Measurements from ENCODE around the gene IL17A.

The IL17A gene

DNA sequence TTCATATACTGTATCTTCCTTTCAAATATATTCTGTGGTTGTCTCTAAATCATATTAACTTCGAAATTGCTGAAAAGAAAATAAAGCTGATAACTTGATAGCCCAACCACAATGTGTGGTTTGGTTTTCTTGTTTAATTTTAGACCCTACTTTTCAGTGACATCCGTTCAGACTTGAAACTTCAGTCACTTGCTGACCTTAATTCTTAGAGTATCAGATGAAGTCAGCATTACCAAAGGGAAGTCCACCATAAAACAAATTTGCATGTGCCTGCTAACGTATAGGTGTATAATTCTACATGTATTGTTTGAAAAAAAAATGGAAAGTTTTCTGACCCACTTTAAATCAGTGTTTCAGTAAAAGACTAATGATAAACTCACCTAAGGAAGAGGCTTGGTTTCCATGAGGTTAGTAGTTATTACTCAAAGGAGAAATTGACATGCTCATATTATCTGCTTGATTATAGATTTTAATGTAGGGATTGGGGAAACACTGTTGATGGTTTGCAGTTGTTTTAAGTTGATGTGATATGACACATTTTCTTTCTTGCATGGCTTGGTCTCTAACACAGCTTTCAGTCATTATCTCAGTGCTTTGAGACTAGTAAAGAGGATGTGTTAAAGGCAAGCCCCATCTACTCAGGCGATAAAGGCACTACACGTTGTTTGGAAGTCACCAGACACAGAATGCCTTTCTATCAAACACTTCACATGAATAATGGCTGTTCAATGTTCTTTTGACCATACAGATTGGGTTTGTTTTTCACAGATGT, 5.2 kb upstream of the IL17A start:
- in situ Hi-C loops (cut with HindIII; ENCODE audit: low sequenced_read_pairs) = no loop called here
- TF ChIP-seq, protein P1, sequence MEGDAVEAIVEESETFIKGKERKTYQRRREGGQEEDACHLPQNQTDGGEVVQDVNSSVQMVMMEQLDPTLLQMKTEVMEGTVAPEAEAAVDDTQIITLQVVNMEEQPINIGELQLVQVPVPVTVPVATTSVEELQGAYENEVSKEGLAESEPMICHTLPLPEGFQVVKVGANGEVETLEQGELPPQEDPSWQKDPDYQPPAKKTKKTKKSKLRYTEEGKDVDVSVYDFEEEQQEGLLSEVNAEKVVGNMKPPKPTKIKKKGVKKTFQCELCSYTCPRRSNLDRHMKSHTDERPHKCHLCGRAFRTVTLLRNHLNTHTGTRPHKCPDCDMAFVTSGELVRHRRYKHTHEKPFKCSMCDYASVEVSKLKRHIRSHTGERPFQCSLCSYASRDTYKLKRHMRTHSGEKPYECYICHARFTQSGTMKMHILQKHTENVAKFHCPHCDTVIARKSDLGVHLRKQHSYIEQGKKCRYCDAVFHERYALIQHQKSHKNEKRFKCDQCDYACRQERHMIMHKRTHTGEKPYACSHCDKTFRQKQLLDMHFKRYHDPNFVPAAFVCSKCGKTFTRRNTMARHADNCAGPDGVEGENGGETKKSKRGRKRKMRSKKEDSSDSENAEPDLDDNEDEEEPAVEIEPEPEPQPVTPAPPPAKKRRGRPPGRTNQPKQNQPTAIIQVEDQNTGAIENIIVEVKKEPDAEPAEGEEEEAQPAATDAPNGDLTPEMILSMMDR (IDR thresholded peaks at IDR 0.05; ENCODE audit: low read depth, low read length) = no peak

DNA sequence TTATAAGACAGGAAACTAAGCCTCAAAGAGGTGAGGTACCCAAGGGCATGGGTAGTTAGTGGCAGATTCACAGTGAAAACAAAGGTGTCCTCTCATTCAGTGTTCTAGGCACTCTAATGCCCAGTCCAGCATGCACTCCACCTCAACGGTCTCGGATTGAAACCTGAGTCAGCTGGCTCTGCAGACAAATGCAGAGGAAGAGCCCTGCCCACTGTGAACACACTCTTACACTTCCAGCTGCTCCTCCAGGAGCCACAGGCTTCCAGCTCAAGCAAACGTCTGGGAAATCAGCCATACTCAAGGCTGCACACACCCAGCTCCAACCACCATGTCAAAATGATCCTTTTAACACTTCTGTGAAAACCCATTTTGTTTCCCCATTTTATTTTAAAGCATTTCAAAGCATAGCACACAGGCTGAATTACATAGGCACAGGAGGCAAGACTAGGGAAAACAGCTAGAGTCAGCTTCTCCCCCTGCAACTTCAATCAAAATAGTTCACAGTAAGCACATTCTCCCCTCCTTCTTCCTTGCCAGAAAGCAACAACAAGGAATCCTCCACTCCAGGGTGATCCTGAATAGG, 3.0 kb upstream of the IL17A start:
- no peak for DNase-seq (ENCODE audit: low read depth, low spot score)
- in situ Hi-C loops (cut with HindIII; ENCODE audit: low sequenced_read_pairs) = no loop called here
- TF ChIP-seq, protein P1 (IDR thresholded peaks at IDR 0.05; ENCODE audit: low read depth, low read length) = no peak
- no peak overlapping the region for H3K4me3 ChIP-seq (ENCODE audit: low read depth, low read length)

More for the DNA sequence above, 5.2 kb upstream of the IL17A start:
- no peak overlapping the region for H3K4me3 ChIP-seq (ENCODE audit: low read depth, low read length)
- no peak for DNase-seq (ENCODE audit: low read depth, low spot score)

DNA sequence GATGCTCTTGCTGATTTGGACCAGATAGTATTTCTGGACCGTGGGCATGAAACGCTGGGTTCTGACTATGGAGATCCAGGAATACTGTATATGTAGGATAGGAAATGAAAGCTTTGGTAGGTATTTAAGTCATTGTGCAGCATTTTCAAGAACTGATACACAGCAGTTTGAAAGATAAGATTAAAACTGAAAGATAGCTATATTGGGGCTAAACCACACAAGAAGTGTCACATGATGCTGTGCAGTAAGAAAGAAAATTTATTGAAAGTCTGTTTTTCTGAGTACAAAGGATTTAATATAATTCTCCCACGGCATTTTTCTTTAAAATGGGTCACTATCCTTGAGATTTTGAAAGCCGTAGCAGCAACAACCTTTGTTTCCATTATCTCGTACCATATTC, 305 bp downstream of the IL17A start:
- in situ Hi-C loops (cut with HindIII; ENCODE audit: low sequenced_read_pairs) = no loop called here
- no peak overlapping the region for H3K4me3 ChIP-seq (ENCODE audit: low read depth, low read length)
- DNase-seq (ENCODE audit: low read depth, low spot score) = no peak
- TF ChIP-seq, protein P1 (IDR thresholded peaks at IDR 0.05; ENCODE audit: low read depth, low read length) = no peak

DNA sequence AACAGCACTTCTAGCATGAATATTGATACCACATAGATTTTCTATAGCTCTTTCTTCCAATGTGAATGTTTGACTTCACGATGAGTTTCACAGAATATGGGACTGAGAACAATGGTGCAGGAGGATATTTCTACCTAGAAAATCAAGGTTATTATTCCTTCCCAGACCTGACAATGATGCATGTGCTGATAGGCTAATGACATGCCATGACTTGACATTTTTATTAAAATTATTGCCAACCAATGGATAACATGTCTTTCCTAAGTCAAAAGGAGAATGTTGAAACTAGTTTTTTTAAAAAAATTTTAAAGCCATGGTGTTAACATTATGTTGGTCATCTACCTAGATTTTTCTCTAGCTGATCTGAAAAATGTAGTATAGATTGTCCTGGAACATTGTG, 923 bp downstream of the IL17A start:
- DNase-seq (ENCODE audit: low read depth, low spot score) = no peak
- in situ Hi-C loops (cut with HindIII; ENCODE audit: low sequenced_read_pairs) = no loop called here
- H3K4me3 ChIP-seq (ENCODE audit: low read depth, low read length) = no peak overlapping the region
- TF ChIP-seq, protein P1 (IDR thresholded peaks at IDR 0.05; ENCODE audit: low read depth, low read length) = no peak

DNA sequence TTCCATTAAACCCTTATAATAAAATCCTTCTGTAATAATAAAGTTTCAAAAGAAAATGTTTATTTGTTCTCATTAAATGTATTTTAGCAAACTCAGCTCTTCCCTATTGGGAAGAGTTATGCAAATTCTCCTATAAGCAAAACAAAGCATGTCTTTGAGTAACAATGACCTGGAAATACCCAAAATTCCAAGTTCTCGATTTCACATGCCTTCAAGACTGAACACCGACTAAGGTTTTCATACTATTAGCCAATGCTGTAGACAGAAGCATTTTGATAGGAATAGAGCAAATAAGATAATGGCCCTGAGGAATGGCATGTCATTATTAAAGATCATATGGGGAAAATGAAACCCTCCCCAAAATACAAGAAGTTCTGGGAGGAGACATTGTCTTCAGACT, 3.8 kb downstream of the IL17A start:
- no peak for DNase-seq (ENCODE audit: low read depth, low spot score)
- TF ChIP-seq, protein P1 (IDR thresholded peaks at IDR 0.05; ENCODE audit: low read depth, low read length) = no peak
- H3K4me3 ChIP-seq (ENCODE audit: low read depth, low read length) = no peak overlapping the region
- in situ Hi-C loops (cut with HindIII; ENCODE audit: low sequenced_read_pairs) = no loop called here

DNA sequence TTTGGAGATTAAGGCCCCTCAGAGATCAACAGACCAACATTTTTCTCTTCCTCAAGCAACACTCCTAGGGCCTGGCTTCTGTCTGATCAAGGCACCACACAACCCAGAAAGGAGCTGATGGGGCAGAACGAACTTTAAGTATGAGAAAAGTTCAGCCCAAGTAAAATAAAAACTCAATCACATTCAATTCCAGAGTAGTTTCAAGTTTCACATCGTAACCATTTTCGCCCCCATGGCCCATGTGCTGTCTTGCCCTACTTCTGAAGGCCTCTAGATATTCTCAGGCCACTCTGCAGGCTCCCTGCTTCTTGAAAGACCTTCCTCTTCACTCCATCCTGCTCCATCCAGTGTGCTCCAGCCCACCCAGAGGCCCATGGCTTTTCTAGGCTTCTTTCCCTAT, 4.2 kb downstream of the IL17A start:
- TF ChIP-seq, protein P1 (IDR thresholded peaks at IDR 0.05; ENCODE audit: low read depth, low read length) = no peak
- in situ Hi-C loops (cut with HindIII; ENCODE audit: low sequenced_read_pairs) = no loop called here
- no peak for DNase-seq (ENCODE audit: low read depth, low spot score)
- no peak overlapping the region for H3K4me3 ChIP-seq (ENCODE audit: low read depth, low read length)
